Measurements from ENCODE around the gene THSD8.
A peak's percentile ranks its signal among the peaks of the same experiment; 100 is the strongest.
"Not testable (repeated sequence)": the region's sequence is repeated elsewhere in the genome, so short reads cannot be mapped to it uniquely, and the experiment has no call there.

The THSD8 gene

DNA sequence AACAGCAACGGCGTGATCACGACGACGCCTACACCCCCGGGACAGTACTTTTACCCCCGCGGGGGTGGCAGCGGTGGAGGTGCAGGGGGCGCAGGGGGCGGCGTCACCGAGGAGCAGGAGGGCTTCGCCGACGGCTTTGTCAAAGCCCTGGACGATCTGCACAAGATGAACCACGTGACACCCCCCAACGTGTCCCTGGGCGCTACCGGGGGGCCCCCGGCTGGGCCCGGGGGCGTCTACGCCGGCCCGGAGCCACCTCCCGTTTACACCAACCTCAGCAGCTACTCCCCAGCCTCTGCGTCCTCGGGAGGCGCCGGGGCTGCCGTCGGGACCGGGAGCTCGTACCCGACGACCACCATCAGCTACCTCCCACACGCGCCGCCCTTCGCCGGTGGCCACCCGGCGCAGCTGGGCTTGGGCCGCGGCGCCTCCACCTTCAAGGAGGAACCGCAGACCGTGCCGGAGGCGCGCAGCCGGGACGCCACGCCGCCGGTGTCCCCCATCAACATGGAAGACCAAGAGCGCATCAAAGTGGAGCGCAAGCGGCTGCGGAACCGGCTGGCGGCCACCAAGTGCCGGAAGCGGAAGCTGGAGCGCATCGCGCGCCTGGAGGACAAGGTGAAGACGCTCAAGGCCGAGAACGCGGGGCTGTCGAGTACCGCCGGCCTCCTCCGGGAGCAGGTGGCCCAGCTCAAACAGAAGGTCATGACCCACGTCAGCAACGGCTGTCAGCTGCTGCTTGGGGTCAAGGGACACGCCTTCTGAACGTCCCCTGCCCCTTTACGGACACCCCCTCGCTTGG lies 9.6 kb upstream of the THSD8 start:
- DNase-seq (ENCODE audit: low spot score), result peak; percentile 27

GRCh38 chr19:12792853-12793289 lies 9.0 kb upstream of the THSD8 start:
- DNase-seq (ENCODE audit: low spot score), result no peak

DNA sequence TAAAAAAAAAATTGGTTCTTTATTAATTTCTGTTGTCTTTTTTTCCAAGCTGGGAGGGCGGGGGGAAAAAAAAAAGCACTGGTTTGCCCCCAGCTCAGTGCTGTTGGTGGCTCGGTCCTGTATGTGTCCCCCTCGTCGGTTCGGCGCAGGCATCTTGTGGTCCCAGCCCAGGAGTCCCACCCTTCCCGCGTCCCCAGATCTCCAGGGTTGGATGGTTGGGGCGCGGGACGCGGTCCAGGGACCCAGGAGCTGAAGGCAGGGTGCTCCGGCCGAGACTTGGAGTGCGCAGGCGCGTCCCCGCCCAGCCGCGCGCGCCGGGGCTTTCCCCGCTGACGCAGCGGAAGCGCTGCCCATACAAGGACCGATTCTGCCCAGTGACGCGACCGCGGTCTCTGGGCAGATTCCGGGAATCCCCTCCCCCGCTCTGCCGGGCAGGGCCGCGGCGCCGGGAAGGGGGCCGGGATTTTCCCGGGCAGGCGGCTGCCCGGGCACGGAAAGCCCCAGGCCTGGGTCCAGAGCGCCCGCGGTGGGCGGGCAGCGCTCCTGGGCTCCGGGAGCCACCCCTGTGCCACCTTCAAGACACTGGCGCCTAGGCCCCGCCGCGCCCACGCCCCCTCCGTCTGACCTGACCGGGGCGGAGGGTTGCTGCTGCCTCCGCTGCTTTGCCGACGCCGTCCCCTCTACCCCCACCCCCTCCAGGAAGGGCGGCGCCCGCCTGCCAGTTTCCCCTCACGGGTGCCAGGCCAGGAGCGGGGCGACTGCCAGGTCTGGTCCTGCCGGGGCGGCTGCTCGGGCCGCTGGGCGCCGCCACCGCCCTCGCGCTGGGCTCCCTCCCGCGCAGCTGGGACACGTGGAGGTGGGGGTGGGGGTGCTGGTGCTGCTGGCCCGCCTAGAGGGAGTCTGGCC lies 8.3 kb upstream of the THSD8 start:
- DNase-seq (ENCODE audit: low spot score), result peak; percentile 97

- DNase-seq (ENCODE audit: low spot score), result no peak
Measured at GRCh38 chr19:12794196-12794941, 7.5 kb upstream of the THSD8 start.

DNA sequence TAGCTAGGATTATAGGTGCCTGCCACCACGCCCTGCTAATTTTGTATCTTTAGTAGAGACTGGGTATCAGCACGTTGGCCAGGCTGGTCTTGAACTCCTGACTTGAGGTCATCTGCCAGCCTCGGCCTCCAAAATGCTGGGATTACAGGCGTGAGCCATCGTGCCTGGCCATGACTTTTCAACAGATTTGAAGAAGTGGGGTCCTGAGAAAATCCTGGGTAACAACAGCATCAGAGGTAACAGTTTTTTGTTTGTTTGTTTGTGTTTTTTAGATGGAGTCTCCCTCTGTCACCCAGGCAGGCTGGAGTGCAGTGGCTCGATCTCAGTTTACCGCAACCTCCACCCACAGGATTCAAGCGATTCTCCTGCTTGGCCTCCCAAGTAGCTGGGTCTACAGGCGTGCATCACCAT lies 6.9 kb upstream of the THSD8 start:
- no peak for DNase-seq (ENCODE audit: low spot score)

DNA sequence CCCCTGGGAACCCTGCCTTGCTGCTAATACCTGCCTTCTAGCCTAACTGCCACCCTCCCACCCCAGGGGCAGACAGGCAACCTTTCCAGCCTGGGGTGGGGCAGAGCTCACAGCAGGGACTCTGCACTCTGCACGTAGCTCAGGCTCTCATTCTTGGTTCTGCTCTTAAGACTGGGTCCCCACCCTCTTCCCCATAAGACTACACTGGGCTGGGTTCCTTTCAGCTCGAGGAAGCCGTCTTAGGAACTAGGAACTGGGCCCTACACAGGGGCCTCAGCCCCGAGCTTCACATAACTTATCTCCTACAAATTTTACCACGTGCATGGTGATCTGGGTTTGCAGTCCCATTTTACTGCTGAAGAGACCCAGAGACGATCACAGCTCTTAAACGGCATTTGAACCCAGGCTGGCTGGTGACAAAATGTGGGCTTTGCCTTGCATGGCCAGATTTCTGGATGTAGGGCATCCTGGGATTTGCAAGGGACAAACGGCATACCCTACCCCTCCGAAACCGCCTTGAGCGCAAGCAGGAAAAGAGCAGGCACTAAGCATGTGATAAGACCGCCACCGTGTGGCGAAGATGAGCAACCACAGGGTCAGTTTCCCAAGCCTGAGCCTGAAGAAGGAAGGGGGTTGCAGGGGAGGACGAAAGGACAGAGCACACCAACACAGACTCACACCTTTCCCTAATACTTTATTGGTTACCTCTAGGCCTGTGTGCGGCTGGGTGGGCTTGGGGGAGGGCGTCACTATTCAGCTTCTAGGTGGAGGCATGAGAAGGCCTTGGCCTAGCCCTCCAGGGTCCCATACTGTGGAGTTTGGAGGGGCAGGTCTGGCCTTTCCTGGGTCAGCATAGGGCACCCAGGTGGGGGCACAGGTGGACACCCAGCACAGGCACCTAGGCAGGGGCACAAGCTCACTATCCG lies 5.5 kb upstream of the THSD8 start:
- peak; percentile 77 for DNase-seq (ENCODE audit: low spot score)

DNA sequence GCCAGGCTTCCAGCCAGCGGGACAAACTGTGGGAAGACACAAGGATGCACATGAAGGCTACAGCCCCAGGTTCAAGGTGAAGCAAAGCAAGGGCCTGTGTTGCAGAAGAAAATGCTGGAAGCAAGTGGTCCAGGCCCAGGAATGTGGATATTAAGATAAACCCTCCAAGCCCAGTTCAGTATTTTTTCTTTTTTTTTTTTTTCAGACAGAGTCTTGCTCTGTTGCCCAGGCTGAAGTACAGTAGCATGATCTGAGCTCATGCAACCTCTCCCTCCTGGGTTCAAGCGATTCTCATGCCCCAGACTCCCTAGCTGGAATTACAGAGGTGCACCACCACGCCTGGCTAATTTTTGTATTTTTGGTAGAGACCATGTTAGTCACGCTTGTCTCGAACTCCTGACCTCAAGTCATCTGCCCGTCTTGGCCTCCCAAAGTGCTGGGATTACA lies 4.7 kb upstream of the THSD8 start:
- DNase-seq (ENCODE audit: low spot score), result no peak

DNA sequence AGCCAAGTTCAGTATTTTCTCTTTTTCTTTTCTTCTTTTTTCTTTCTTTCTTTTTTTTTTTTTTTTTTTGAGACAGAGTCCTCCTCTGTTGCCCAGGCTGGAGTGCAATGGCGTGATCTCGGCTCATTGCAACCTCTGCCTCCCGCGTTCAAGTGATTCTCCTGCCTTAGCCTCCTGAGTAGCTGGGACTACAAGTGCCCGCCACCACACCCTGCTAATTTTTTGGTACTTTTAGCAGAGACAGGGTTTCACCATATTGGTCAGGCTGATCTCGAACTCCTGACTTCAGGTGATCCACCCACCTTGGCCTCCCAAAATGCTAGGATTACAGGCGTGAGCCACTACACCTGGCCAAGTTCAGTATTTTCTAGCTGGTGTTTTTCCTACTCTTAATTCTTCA lies 4.3 kb upstream of the THSD8 start:
- not testable (repeated sequence) for DNase-seq (ENCODE audit: low spot score)

DNA sequence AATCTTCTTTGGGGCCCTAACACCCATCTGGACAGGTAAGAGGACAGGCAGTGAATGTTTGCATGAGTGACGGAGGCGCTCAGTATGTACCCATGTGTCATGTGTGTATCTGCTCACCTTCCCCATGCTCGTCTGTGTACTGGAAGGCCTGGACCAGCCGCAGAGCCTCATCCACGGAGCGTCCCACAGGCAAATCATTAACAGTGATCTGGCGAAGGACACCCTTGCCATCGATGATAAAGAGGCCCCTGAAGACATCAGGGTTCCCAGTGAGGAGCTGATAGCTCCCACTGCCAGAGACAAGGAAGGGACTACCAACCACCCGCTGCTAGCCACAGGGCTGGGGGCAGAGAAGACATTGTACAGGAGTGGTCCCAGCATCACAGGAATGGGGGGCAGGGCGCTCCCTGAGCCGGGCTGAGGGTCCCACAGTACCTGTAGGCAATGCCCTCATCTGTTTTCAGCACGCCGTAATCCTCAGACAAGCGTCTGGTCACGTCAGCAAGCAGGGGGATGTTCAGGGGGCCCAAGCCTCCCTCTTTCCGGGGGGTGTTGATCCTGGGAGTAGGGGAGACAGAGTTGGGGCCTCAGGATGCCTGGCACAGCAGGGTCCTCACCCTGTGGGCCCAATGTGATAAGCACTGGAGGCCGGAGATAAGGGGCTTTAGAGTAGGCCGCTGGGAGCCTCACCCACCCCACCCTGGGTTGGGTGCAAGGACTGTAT lies 2.0 kb upstream of the THSD8 start:
- no peak for DNase-seq (ENCODE audit: low spot score)

DNA sequence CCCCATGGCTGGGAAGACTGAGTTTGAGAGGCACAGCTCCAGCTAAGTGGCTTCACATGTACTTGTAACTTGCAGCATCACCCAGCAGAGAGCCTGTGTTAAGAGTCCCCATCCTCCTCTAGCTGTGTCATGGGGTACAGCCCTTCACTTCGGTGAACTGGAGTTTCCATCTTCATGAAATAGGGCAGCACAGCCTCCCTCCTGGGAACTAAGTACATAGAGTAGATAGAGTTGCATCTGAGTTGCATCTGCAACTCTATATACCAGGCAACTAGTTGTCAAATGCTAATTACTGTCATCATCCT lies 1.5 kb upstream of the THSD8 start:
- DNase-seq (ENCODE audit: low spot score), result no peak

DNA sequence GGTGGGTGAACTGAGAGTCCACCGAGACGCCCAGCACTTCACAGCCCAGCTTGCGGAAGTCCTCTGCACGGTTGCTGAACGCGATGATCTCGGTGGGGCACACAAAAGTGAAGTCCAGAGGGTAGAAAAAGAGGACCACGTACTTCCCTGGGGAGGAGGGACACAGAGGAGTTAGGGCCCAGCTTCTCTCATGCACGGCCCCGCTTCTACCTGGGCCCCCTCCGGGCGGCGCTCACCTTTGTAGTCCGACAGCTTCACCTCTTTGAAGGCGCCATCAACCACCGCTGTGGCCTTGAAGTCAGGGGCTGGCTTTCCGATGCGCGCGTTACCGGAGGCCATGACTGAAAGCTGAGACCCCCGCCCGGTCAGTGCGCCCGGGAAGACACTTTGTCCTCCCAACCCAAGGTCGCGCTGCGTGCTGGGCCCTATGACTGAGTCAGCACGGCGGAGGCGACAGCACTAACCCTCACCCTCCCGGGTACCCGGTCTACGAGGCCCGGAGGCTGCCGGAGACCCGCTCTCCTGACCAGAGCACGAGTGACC lies 875 bp upstream of the THSD8 start:
- no peak for DNase-seq (ENCODE audit: low spot score)

- peak; percentile 49 for DNase-seq (ENCODE audit: low spot score)
Measured at GRCh38 chr19:12802267-12803106, 618 bp downstream of the THSD8 start.

- DNase-seq (ENCODE audit: low spot score), result no peak
Measured at GRCh38 chr19:12804051-12804450, 2.2 kb downstream of the THSD8 start.

GRCh38 chr19:12806242-12807081 lies 4.6 kb downstream of the THSD8 start, which contains the start of gene RNASEH2A:
Gene RNASEH2A (plus strand): TSS chr19:12806584. CDS start chr19:12806674, 90 bp downstream.
- DNase-seq (ENCODE audit: low spot score), result peak; percentile 95

DNA sequence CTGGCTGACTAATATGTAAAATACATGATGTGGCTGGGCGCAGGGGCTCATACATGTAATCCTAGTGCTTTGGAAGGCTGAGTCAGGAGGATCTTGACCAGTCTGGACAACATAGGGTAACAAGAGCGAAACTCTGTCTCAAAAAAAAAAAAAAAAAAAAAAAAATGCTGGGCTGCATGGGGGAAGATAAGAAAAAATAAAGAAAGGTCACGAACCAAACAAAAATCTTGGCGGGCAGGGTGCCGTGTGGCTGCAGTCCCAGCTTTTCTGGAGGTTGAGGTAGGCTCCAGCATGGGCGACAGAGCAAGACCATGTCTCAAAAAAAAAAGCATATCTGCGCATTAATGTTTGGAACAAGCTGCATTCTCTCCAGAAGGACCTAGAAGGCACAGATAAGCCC lies 13.2 kb downstream of the THSD8 start:
- DNase-seq (ENCODE audit: low spot score), result no peak

GRCh38 chr19:12817188-12817587 lies 15.3 kb downstream of the THSD8 start:
- DNase-seq (ENCODE audit: low spot score), result not testable (repeated sequence)

GRCh38 chr19:12817810-12818209 lies 15.9 kb downstream of the THSD8 start:
- not testable (repeated sequence) for DNase-seq (ENCODE audit: low spot score)

- DNase-seq (ENCODE audit: low spot score), result no peak
Measured at GRCh38 chr19:12821761-12822160, 19.9 kb downstream of the THSD8 start.

Data from hepatic stellate cell (primary cell).